Activated T-helper 1 cell treated with anti-CD3 and anti-CD28 coated beads, Interleukin-12 subunit alpha, Interleukin-12 subunit beta, Interleukin-2, Interleukin-4 antibody, amounts not matched to agents 30 ng/mL and 10 ng/mL and 1 ng/mL, durations not matched to agents 14 hours and 24 hours and 36 hours (primary cell): Measurements from ENCODE around the gene EEIG1. TPM values are rescaled to one million over a fixed set of nuclear protein-coding genes. Genes with fewer than 3 reads are reported as not detected.
A peak's percentile ranks its signal among the peaks of the same experiment; 100 is the strongest.

Source experiments
- DNase-seq: peaks from one replicate; pipeline ENCODE4 v3.0.0; 2021; ENCODE audit warnings: low spot score
- H3K27ac Mint-ChIP-seq: one replicate; pipeline ENCODE4 v1.8.0; 2021; ENCODE audit warnings: mild to moderate bottlenecking, mixed read lengths
- H3K27me3 Mint-ChIP-seq: one replicate; pipeline ENCODE4 v1.8.0; 2022; ENCODE audit warnings: mild to moderate bottlenecking, moderate library complexity, mixed read lengths; ENCODE audit not compliant: insufficient read depth
- H3K36me3 Mint-ChIP-seq: one replicate; pipeline ENCODE4 v1.8.0; 2021; ENCODE audit warnings: low read depth, mixed read lengths
- H3K4me1 Mint-ChIP-seq: one replicate; pipeline ENCODE4 v1.8.0; 2021; ENCODE audit warnings: low read depth, mixed read lengths
- H3K4me3 Mint-ChIP-seq: one replicate; pipeline ENCODE4 v1.8.0; 2021; ENCODE audit warnings: mild to moderate bottlenecking, moderate library complexity, mixed read lengths
- H3K9me3 Mint-ChIP-seq: one replicate; pipeline ENCODE4 v1.8.0; 2021; ENCODE audit warnings: mixed read lengths
- intact Hi-C: fragments of 100-400 bp; cut with micrococcal nuclease; formaldehyde crosslinking; loops from one replicate; pipeline ENCODE4 v1.15.1; 2024
- total RNA-seq: library from RNA; stranded (reverse); gene quantifications from 2 replicates; pipeline ENCODE4 v1.2.3, GENCODE V29; 2022

Gene EEIG1
- total RNA-seq, 1 donor from 2014 or later, result 39.8 TPM

GRCh38 chr9:127937388-127938297 is 43.1 kb downstream of the EEIG1 start, which contains the start of gene DPM2:
DPM2 (minus strand) TSS chr9:127937854; CDS start chr9:127937820, 34 bp downstream.
- Mint-ChIP-seq H3K9me3 (no peaks in the 10 kb centered on the region), H3K4me1 (peaks cover 37% of the 10 kb centered on the region), H3K27me3 (peaks cover 2% of the 10 kb centered on the region), H3K36me3 (peaks cover 27% of the 10 kb centered on the region), H3K4me3 (peak within 1 kb of the TSS; percentile 92), H3K27ac (peak within 1 kb of the TSS; percentile 91)
- intact Hi-C loops, result loop anchor here (1.0 to 5.0 kb wide), 3 partner anchors 130 to 945 kb away; partner anchors contain the start of genes KYAT1, LRRC8A and NAIF1
- DNase-seq, result peak; percentile 82

GRCh38 chr9:127937056-127937387 is 43.8 kb downstream of the EEIG1 start:
- intact Hi-C loops, result loop anchor here (1.0 to 5.0 kb wide), 3 partner anchors 130 to 945 kb away; partner anchors contain the start of genes KYAT1, LRRC8A and NAIF1
- H3K36me3 Mint-ChIP-seq, result peaks cover 27% of the 10 kb centered on the region
- peaks cover 2% of the 10 kb centered on the region for H3K27me3 Mint-ChIP-seq
- H3K4me3 Mint-ChIP-seq, result peak overlapping the region; percentile 92
- H3K9me3 Mint-ChIP-seq, result no peaks in the 10 kb centered on the region
- no peak for DNase-seq
- peaks cover 36% of the 10 kb centered on the region for H3K4me1 Mint-ChIP-seq
- H3K27ac Mint-ChIP-seq, result peak overlapping the region; percentile 91

GRCh38 chr9:127936347-127936852 is 44.4 kb downstream of the EEIG1 start:
- peaks cover 40% of the 10 kb centered on the region for H3K4me1 Mint-ChIP-seq
- H3K9me3 Mint-ChIP-seq, result no peaks in the 10 kb centered on the region
- peaks cover 27% of the 10 kb centered on the region for H3K36me3 Mint-ChIP-seq
- DNase-seq, result no peak
- H3K27ac Mint-ChIP-seq, result peak overlapping the region; percentile 91
- H3K27me3 Mint-ChIP-seq, result no peaks in the 10 kb centered on the region
- peak overlapping the region; percentile 92 for H3K4me3 Mint-ChIP-seq
- intact Hi-C loops, result loop anchor here (5.0 kb wide), 1 partner anchor 946 kb away; the partner anchor contains the start of genes KYAT1 and LRRC8A

- Mint-ChIP-seq H3K9me3 (no peaks in the 10 kb centered on the region), H3K27me3 (no peaks in the 10 kb centered on the region), H3K4me1 (peaks cover 45% of the 10 kb centered on the region), H3K27ac (peak overlapping the region; percentile 50), H3K4me3 (peak overlapping the region; percentile 92), H3K36me3 (peaks cover 27% of the 10 kb centered on the region)
- no peak for DNase-seq
- intact Hi-C loops, result loop anchor here (5.0 kb wide), 1 partner anchor 947 kb away; the partner anchor contains the start of genes KYAT1 and LRRC8A
Observed at GRCh38 chr9:127935765-127936221, 45.0 kb downstream of the EEIG1 start.

- no peak for DNase-seq
- Mint-ChIP-seq H3K36me3 (peaks cover 23% of the 10 kb centered on the region), H3K9me3 (no peaks in the 10 kb centered on the region), H3K27me3 (no peaks in the 10 kb centered on the region), H3K4me1 (peaks cover 48% of the 10 kb centered on the region), H3K27ac (no peak overlapping the region), H3K4me3 (peak overlapping the region; percentile 15)
- intact Hi-C loops, result loop anchor here (5.0 kb wide), 2 partner anchors 323 to 947 kb away; partner anchors contain the start of genes KYAT1, LRRC8A and STXBP1
Observed at GRCh38 chr9:127934986-127935385, 45.8 kb downstream of the EEIG1 start.

GRCh38 chr9:127934248-127934647 is 46.5 kb downstream of the EEIG1 start:
- Mint-ChIP-seq H3K9me3 (no peaks in the 10 kb centered on the region), H3K27ac (peak overlapping the region; percentile 31), H3K4me1 (peaks cover 50% of the 10 kb centered on the region), H3K27me3 (no peaks in the 10 kb centered on the region), H3K4me3 (peak overlapping the region; percentile 4), H3K36me3 (peaks cover 23% of the 10 kb centered on the region)
- no peak for DNase-seq
- intact Hi-C loops, result loop anchor here (5.0 kb wide), 1 partner anchor 322 kb away; the partner anchor contains the start of gene STXBP1

GRCh38 chr9:127931092-127931881 is 49.5 kb downstream of the EEIG1 start:
- Mint-ChIP-seq H3K9me3 (no peaks in the 10 kb centered on the region), H3K27ac (peak overlapping the region; percentile 36), H3K36me3 (peaks cover 18% of the 10 kb centered on the region), H3K27me3 (peaks cover 6% of the 10 kb centered on the region), H3K4me3 (peak overlapping the region; percentile 68), H3K4me1 (peaks cover 33% of the 10 kb centered on the region)
- DNase-seq, result no peak
- intact Hi-C loops, result loop anchor here (5.0 kb wide), 1 partner anchor 319 kb away; the partner anchor contains the start of gene STXBP1

Other genes with a start within 250 kb of the EEIG1 start
- 16.6 and 18.9 TPM in 2 replicates for gene TOR2A, start 245.7 kb downstream of the EEIG1 start, total RNA-seq
- gene SH2D3C, start 202.3 kb downstream of the EEIG1 start, total RNA-seq, result 30.0 and 30.4 TPM in 2 replicates
- 97.3 and 105 TPM in 2 replicates for gene CDK9, start 195.0 kb downstream of the EEIG1 start, total RNA-seq
- gene FPGS, start 178.1 kb downstream of the EEIG1 start, total RNA-seq, result 128 and 130 TPM in 2 replicates
- 32.2 and 33.0 TPM in 2 replicates for gene ENG, start 126.3 kb downstream of the EEIG1 start, total RNA-seq
- gene AK1, start 103.3 kb downstream of the EEIG1 start, total RNA-seq, result 17.2 and 20.8 TPM in 2 replicates
- 60.6 and 62.4 TPM in 2 replicates for gene ST6GALNAC6, start 81.4 kb downstream of the EEIG1 start, total RNA-seq
- gene ST6GALNAC4, start 63.9 kb downstream of the EEIG1 start, total RNA-seq, result 30.8 and 31.6 TPM in 2 replicates
- gene PIP5KL1, start 50.2 kb downstream of the EEIG1 start, total RNA-seq, result 1.1 and 1.2 TPM in 2 replicates
- gene DPM2, start 43.1 kb downstream of the EEIG1 start, total RNA-seq, result 62.6 and 70.2 TPM in 2 replicates
- 11.5 and 12.2 TPM in 2 replicates for gene NAIF1, start 86.3 kb upstream of the EEIG1 start, total RNA-seq
- gene SLC25A25, start 87.2 kb upstream of the EEIG1 start, total RNA-seq, result 13.4 and 13.5 TPM in 2 replicates
- gene PTGES2, start 146.7 kb upstream of the EEIG1 start, total RNA-seq, result 87.7 and 89.2 TPM in 2 replicates
- not detected in 2 replicates for gene LCN2, start 168.5 kb upstream of the EEIG1 start, total RNA-seq
- 97.3 and 106 TPM in 2 replicates for gene BBLN, start 179.3 kb upstream of the EEIG1 start, total RNA-seq
- gene CIZ1, start 210.6 kb upstream of the EEIG1 start, total RNA-seq, result 154 and 158 TPM in 2 replicates
- 1.4 and 1.8 TPM in 2 replicates for gene DNM1, start 222.4 kb upstream of the EEIG1 start, total RNA-seq